Ovary (tissue), 9 donors: ENCODE data around the gene MARCHF2. TPM values are rescaled to one million over a fixed set of nuclear protein-coding genes. Genes with fewer than 3 reads are reported as not detected.
"Not testable (repeated sequence)": the region's sequence is repeated elsewhere in the genome, so short reads cannot be mapped to it uniquely, and the experiment has no call there.

Source experiments
- DNase-seq, 5 donors: peaks; one replicate each; pipeline ENCODE4 v3.0.0-alpha.2; 2019 to 2020
- H3K27ac ChIP-seq, 2 donors: fragments of 200-600 bp; one replicate each; pipeline versions ENCODE4 v1.5.1 to v1.8.0; 2019 to 2022
- H3K27me3 ChIP-seq: fragments of 200-600 bp; one replicate; pipeline ENCODE4 v1.8.0; 2022
- H3K36me3 ChIP-seq: fragments of 200-600 bp; sonication (generic); one replicate; pipeline ENCODE4 v1.5.1; 2019
- H3K4me1 ChIP-seq: one replicate; pipeline ENCODE4 v1.8.1; 2013; ENCODE audit warnings: mild to moderate bottlenecking, moderate library complexity; ENCODE audit not compliant: insufficient read depth
- H3K4me3 ChIP-seq: fragments of 200-600 bp; sonication (generic); one replicate; pipeline ENCODE4 v1.5.1; 2017
- H3K9me3 ChIP-seq, 2 donors: fragments of 200-600 bp in 1 of 2; sonication (generic) in 1 of 2; one replicate each; pipeline versions ENCODE4 v1.5.1 to v1.8.1; 2013 to 2019; ENCODE audit warnings: mild to moderate bottlenecking in 1 of 2, moderate library complexity in 1 of 2
- EP300 ChIP-seq: sonication (generic); formaldehyde crosslinking; IDR thresholded peaks from one replicate; pipeline ENCODE4 v1.6.1; 2017; ENCODE audit warnings: antibody characterized with exemption
- POLR2A ChIP-seq: fragments of 450-650 bp; IDR thresholded peaks from one replicate; pipeline ENCODE4 v1.6.1; 2017; ENCODE audit warnings: antibody characterized with exemption, mild to moderate bottlenecking, moderate library complexity
- WGBS, 3 donors: extraction: QIAGEN DNeasy Blood & Tissue Kit in 1 of 3; methylation state at CpG; one replicate each; pipeline versions ENCODE4 v1.1.5 to v1.1.7; 2013 to 2017; 5-methylcytosine and 5-hydroxymethylcytosine counted together
- intact Hi-C, 4 donors: fragments of 100-400 bp; cut with DNase I; formaldehyde crosslinking; loops; one replicate each; pipeline versions ENCODE4 v1.11.0 to v1.15.1; 2022 to 2023
- polyA plus RNA-seq, 2 donors: library from polyadenylated mRNA; stranded (reverse); fragments of 200-250 nt in 1 of 2; fragments of 350-450 nt in 1 of 2; fragmentation: Illumina TruSeq in 1 of 2; extraction: RNeasy Lipid Tissue Mini Kit (QIAGEN cat#74804) in 1 of 2; gene quantifications; one replicate each; pipeline ENCODE4 v1.2.3, GENCODE V29; 2013 to 2014
- total RNA-seq, 7 donors: library from RNA; depleted of rRNA in 2 of 7; stranded (reverse); fragments of >200 nt in 2 of 7; fragmentation: NEBNext Ultra II Directional in 3 of 7; extraction: Animal tissue kit (Norgen Biotek cat#: 25700) in 3 of 7; gene quantifications; one replicate each; pipeline versions ENCODE4 v1.1.0 to v1.2.4, GENCODE V29; 2016 to 2023
- TF ChIP-seq, protein P1 (sequence below), 3 donors: fragments of 450-650 bp in 2 of 3; fragments of 200-600 bp in 1 of 3; IDR thresholded peaks; one replicate each; pipeline versions ENCODE4 v1.5.1 to v1.8.0; 2016 to 2022; ENCODE audit warnings: antibody characterized with exemption in 3 of 3, mild to moderate bottlenecking in 1 of 3
- donor health status: DM: no; HTN: no; CAD: no; lungs with moderate emphysema.
- donor health status: DM: no; HTN: no; CAD: no.
- donor health status: Bipolar disorder and iron deficiency.
- donor health status: DM: yes; HTN: yes; CAD: no.
- donor health status: DM: no; HTN: no; CAD: no.
- donor health status: DM: yes; HTN: yes; CAD: no.

MARCHF2 gene
- total and polyA plus RNA-seq, 9 donors, result 13.8 to 62.7 (median 24.7) TPM

DNA sequence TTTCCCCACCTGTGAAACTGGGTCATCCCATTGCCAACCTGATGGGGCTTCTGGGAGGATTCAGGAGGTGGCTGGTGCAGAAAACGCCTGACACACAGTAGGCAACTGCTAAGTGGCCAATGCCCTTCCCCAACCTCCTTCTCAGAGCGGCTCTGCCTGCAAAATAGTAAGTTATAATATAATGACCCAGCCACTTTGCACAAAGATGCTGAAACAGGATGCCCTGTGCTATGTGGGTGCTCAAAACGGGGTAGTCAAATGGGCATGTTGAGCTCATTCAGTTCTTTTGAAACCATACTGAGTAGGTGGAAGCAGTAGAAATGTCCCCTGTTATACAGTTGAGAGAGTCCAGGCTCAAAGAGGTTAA, 507 bp downstream of the MARCHF2 start:
- H3K36me3 ChIP-seq, result no peaks in the 10 kb centered on the region
- H3K27me3 ChIP-seq, result no peaks in the 10 kb centered on the region
- peaks cover 5% of the 10 kb centered on the region for H3K4me1 ChIP-seq
- WGBS, 3 donors, result 11 to 21% (median 14%) methylated on average over 3 of the region's 3 CpGs
- no peak overlapping the region for H3K27ac ChIP-seq
- no peak for DNase-seq
- H3K4me3 ChIP-seq, result peak overlapping the region; percentile 67
- H3K9me3 ChIP-seq, result no peaks in the 10 kb centered on the region
- intact Hi-C loops, result loop anchor here in 2 of 4 donors (2.0 to 5.0 kb wide), 2 partner anchors 31 to 94 kb away; partner anchors contain the start of gene HNRNPM (in 1 of the 2)
- no peak for TF ChIP-seq EP300
- TF ChIP-seq POLR2A, result no peak
- TF ChIP-seq, protein P1, sequence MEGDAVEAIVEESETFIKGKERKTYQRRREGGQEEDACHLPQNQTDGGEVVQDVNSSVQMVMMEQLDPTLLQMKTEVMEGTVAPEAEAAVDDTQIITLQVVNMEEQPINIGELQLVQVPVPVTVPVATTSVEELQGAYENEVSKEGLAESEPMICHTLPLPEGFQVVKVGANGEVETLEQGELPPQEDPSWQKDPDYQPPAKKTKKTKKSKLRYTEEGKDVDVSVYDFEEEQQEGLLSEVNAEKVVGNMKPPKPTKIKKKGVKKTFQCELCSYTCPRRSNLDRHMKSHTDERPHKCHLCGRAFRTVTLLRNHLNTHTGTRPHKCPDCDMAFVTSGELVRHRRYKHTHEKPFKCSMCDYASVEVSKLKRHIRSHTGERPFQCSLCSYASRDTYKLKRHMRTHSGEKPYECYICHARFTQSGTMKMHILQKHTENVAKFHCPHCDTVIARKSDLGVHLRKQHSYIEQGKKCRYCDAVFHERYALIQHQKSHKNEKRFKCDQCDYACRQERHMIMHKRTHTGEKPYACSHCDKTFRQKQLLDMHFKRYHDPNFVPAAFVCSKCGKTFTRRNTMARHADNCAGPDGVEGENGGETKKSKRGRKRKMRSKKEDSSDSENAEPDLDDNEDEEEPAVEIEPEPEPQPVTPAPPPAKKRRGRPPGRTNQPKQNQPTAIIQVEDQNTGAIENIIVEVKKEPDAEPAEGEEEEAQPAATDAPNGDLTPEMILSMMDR (IDR thresholded peaks at IDR 0.05), result no peak

DNA sequence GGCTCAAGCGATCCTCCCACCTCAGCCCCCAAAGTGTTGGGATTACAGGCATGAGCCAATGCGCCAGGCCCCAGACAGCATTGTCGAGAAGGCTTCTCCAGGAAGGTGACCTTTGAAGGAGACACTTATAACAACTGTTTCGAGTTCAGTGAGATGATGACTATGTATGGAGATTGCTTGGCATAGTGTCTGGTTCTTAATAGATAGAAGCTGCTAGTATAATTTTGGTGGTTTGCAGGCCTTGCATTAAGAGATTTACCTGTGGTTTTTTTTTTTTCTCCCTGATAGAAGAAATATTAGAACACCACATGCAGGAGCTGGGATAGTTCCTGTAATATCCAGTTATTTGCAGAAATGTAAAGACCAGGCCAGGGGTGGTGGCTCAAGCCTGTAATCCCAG, 3.7 kb downstream of the MARCHF2 start:
- WGBS, 3 donors, result 65 to 76% (median 72%) methylated on average over 4 of the region's 4 CpGs
- no peak for DNase-seq
- H3K4me1 ChIP-seq, result peaks cover 5% of the 10 kb centered on the region
- H3K36me3 ChIP-seq, result no peaks in the 10 kb centered on the region
- H3K27me3 ChIP-seq, result no peaks in the 10 kb centered on the region
- TF ChIP-seq EP300 (no peak), POLR2A (no peak)
- TF ChIP-seq, protein P1 (IDR thresholded peaks at IDR 0.05), result no peak
- intact Hi-C loops, result no loop called here
- H3K9me3 ChIP-seq, result no peaks in the 10 kb centered on the region
- H3K4me3 ChIP-seq, result no peak overlapping the region
- H3K27ac ChIP-seq, result no peak overlapping the region

DNA sequence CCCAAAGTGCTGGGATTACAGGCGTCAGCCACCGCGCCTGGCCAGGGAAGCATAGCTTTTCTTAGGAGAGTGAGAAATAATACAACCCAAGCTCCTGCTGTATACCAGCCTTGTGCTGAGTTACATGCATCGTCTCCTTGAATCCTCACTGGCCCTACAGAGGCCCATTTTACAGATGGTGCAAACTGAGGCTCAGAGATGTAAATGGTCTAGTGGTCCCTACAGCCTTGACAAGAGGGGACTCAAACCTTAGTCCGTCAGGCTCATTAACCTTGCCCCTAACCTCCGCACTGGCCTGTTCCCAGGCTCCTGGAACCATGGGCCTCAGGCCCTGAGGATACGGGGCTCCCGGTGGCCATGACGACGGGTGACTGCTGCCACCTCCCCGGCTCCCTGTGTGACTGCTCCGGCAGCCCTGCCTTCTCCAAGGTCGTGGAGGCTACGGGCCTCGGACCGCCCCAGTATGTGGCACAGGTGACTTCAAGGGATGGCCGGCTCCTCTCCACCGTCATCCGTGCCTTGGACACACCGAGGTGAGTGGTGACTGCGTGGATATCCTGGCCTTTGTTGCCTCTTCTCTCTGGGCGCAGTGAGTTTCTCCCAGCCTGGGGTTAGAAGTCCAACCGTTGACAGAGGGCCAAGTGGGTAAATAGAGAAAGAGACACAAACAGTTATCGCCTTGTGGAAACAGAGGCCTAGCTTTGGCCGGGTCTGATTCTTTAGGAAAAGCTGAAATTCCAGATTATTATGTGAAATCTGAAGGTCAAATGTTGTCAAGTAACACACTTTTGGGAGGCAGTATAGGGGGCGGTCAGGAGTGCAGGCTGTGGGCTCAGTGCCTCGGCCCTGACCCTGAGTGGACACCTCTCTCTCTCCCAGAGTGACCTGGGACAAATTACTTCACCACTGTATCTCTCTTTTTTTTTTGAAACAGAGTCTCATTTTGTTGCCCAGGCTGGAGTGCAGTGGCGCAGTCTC, 8.7 kb downstream of the MARCHF2 start:
- Histone ChIP-seq H3K4me3 (no peak overlapping the region), H3K27me3 (no peaks in the 10 kb centered on the region), H3K27ac (no peak overlapping the region), H3K9me3 (no peaks in the 10 kb centered on the region), H3K4me1 (peaks cover 4% of the 10 kb centered on the region), H3K36me3 (no peaks in the 10 kb centered on the region)
- intact Hi-C loops, result loop anchor here in 1 of 4 donors (10.0 kb wide), 1 partner anchor 73 kb away; no protein-coding TSS in a partner anchor
- 82 to 89% (median 88%) methylated on average over 28 of the region's 28 CpGs for WGBS, 3 donors
- no peak for DNase-seq
- TF ChIP-seq EP300 (no peak), POLR2A (no peak)
- TF ChIP-seq, protein P1 (IDR thresholded peaks at IDR 0.05), result no peak

DNA sequence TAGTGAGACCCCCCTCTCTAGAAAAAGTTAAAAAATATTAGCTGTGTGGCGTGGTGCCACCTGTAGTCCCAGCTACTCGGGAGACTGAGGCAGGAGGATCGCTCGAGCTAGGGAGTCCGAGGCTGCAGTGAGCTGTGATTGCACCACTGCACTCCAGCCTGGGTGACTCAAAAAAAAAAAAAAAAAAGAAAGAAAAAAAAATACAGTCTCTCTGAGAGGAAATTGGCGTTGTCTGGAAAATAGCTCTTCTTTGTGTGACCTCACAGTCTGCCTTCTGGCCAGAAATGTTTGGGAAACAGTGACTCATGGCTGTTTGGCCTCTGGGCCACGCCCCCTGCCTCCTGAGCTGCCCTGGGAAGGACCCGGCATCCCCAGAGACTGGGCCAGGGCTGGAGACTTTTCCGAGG, 10.7 kb downstream of the MARCHF2 start:
- intact Hi-C loops, result loop anchor here in 1 of 4 donors (10.0 kb wide), 1 partner anchor 71 kb away; no protein-coding TSS in a partner anchor
- no peaks in the 10 kb centered on the region for H3K9me3 ChIP-seq
- TF ChIP-seq POLR2A (no peak), EP300 (peak; percentile 81)
- DNase-seq, result peak; percentile 88 to 97 (median 93)
- H3K27me3 ChIP-seq, result no peaks in the 10 kb centered on the region
- H3K36me3 ChIP-seq, result no peaks in the 10 kb centered on the region
- H3K4me1 ChIP-seq, result peaks cover 4% of the 10 kb centered on the region
- H3K4me3 ChIP-seq, result no peak overlapping the region
- WGBS, 3 donors, result 17 to 24% (median 17%) methylated on average over 9 of the region's 9 CpGs
- H3K27ac ChIP-seq, result peak overlapping the region; percentile 22 to 59

DNA sequence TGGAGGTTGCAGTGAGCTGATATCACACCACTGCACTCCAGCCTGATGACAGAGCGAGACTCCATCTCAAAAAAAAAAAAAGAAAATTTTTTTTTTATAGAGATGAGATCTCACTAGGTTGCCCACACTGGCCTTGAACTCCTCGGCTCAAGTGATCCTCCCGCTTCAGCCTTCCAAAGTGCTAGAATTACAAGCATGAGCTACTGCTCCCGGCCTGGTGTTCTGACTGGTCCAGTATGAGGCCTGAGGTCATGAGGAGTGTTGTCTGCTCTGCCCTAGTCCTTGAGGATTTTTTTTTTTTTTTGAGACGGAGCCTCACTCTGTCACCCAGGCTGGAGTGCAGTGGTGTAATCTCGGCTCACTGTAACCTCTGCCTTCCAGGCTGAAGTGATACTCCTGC, 12.2 kb downstream of the MARCHF2 start:
- WGBS, 3 donors, result 64 to 80% (median 74%) methylated on average over 6 of the region's 6 CpGs
- H3K4me1 ChIP-seq, H3K27ac ChIP-seq, DNase-seq, H3K9me3 ChIP-seq, H3K27me3 ChIP-seq, H3K4me3 ChIP-seq, H3K36me3 ChIP-seq: not testable (repeated sequence)
- intact Hi-C loops, result loop anchor here in 1 of 4 donors (10.0 kb wide), 1 partner anchor 69 kb away; no protein-coding TSS in a partner anchor
